NCI-H2196 (cell line): ENCODE data around the gene C11orf98.
"Not testable (repeated sequence)": the region's sequence is repeated elsewhere in the genome, so short reads cannot be mapped to it uniquely, and the experiment has no call there.

ENCODE experiments used
- DNase-seq: peaks from one replicate; lab custom pipeline; 2025; ENCODE audit not compliant: unreplicated experiment; lab: John Stamatoyannopoulos, UW

C11orf98 gene

DNA sequence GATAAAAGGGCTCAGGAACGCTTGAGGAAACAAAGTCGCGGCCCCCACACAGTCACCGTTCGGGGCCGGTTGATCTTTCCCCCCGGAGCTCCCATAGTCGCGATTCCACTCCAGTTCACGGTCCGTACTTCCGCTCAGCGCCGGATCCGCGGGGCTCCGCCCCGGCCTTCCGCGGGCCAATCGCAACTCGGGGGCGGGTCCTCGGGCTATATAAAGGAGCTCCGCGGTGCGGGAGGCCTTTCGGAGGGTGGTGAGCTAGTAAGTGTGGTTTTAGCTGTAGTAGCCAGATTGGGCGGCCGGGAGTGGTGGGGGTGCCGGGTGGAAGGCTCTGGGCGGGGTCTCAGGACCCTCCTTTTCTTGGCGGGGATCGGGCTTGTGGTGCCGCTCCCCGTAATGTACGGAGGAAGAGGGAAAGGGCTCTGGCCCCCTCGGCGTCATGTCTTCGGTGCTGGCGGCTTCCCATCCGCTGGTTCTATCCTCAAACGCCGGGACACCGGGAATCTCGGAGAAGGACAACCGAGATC, at the start of gene C11orf98, which contains the start of gene CSKMT:
C11orf98 (minus strand) TSS at position 136 of the 524 bp plus-strand sequence; CDS start at position 95, 41 bp downstream.
CSKMT (plus strand) TSS at position 238 of the 524 bp plus-strand sequence. CDS start 568 bp downstream, outside the sequence.
- DNase-seq = peak; percentile 94

DNA sequence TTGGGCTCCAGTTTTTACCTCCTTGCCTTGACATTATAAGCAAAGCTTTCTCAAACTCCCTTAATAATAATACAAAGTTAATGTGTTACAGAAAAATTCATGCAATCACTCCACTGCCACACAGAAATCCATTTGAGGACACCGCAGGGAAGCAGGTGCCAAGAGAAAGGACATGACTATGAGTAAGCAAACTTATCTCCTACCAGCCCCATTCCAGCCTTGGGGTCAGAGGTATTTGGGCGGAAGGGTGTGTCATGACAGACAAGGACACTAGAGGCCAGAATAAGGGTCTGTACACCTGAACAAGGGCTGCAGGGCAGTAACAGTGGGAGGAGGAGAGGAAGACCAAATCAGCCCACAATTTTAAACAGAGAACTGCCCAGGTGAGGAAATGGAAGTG, 48.3 kb upstream of the C11orf98 start:
- no peak for DNase-seq

DNA sequence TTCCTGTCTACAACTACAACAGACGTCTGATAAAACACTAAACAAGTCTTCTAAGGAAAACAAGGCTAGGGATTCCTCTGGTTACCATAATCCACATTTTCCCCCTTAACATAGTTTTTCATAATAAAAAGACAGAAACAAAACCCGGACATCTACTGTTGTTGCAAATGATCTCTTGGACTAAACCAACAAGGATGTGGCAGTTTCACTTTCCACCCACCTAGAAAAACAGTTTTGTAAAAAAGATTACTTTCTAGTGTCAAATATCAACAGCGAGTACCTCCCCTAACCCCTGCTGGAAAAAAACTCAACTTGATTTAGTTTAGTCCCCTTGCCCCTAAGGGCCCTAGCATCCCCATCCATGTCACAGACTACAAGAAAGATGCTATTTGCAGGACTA, 47.9 kb upstream of the C11orf98 start:
- DNase-seq = no peak

DNA sequence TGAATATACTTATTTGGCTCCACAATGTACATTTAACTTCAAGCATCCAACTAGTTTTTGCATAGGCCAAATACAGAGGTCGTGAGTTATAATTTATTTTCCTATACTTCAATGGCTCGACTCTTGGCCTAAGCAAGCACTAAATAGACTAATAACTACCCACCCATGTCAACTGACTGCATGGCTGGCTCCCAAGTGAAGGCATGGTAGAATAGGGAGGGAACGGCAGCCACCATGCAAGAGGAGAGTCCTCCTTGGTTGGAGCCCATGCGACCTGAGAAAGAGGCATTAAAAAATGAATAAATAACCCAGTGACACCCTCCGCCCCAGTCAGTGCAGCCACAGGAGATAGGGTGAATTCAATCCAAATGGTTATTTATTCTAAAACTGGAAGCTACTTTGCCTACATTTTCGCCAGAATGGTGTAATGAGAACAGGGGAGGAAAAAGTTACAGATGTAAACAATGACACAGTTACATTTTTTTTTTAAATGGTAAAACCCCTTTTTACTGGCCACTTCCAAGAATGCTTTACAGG, 47.3 kb upstream of the C11orf98 start:
- no peak for DNase-seq

DNA sequence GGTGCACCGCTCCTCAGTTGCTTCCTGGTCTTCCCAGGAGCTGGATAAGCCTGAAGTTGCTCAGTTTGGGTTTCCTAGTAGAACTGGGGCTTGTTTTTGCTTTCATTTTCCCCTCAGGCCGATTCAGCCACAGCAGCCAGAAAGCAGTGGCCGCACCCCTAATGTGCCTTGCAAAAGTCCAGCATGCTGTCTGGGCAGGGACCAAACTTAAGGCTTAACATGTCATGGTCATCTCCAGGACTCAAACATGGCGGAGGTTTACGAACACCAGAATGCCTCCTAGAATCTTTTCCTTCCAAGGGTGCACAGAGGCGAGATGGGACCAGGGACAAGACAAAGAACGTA, 45.0 kb upstream of the C11orf98 start:
- DNase-seq = peak; percentile 57

DNA sequence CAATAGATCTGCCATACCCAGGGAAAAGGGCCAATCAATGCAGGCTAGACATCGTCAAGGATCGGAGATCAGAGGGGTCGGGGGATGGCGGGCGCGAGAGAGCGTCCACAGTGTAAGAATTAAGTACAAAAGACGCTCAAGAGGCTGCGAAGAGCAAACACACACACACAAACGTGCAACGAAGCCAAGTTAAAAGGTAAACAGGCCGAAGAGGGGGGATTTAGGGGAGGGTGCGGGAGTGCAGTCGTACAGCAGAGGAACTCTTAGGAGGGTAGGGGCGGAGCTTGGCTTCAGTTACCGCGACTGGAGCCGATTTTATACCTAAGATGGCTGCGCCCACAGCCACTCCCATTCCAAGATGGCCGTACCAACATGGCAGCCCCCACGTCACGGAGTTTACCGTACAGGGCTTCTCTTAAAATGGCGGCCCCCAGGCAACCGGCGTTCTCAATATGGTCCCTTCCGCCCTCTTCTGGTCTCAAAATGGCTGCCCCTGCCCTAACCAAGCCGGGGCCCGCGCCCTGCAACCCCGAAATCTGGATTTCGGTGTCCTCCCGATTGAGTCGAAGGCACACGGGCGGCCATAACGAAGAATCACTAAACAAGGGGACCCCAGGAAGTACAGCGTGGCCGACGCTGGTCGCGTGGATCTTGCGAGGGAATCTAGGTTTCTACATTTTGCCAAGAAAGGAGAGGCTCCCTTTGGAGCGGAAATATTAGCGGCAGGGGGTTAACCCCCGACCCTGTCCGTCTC, 44.4 kb upstream of the C11orf98 start:
- peak; percentile 99 for DNase-seq

GRCh38 chr11:62708793-62709192, 43.8 kb upstream of the C11orf98 start:
- DNase-seq = no peak

DNA sequence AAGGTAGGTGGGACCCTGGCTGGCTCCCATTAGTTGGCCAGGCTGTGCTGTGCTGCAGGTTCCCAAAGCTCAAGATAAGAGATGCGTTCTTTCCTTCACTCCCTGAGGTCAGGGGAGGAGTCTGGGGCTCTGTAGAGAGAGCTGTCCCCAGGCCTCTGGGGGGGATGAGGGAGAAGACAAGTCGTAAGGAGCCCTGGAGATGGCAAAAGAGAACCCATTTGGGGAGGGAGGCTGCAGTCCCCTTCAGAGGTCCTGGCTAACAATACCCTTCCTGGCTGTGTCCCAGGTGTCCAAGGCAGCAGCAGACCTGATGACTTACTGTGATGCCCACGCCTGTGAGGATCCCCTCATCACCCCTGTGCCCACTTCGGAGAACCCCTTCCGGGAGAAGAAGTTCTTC, 43.4 kb upstream of the C11orf98 start:
- no peak for DNase-seq

- peak; percentile 19 for DNase-seq
Measured at GRCh38 chr11:62707277-62707861, 42.4 kb upstream of the C11orf98 start, which contains the start of the genes BSCL2 and GNG3. BSCL2 (minus strand) TSS chr11:62707424; CDS start chr11:62707195, 229 bp downstream. GNG3 (plus strand) TSS chr11:62707676; CDS start chr11:62708296, 620 bp downstream.

DNA sequence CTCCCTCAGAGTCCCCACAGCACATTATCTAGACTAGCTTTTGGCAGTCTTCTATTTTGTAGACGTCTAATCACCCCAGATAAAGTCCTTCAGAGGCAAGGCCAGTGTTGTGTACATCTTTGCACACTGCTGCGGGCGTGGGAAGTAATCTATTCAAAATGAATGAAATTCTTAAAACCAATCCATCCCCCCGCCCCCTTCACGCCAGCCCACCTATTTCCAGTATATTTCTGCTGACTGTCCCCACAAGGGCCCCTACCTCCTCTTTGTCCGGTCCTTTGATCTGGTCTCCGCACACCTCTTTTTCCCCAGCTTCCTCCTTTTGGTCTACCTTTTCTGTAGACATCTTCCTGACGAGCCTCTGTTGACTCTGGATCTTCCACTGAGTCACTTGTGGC, 41.8 kb upstream of the C11orf98 start:
- DNase-seq = no peak

DNA sequence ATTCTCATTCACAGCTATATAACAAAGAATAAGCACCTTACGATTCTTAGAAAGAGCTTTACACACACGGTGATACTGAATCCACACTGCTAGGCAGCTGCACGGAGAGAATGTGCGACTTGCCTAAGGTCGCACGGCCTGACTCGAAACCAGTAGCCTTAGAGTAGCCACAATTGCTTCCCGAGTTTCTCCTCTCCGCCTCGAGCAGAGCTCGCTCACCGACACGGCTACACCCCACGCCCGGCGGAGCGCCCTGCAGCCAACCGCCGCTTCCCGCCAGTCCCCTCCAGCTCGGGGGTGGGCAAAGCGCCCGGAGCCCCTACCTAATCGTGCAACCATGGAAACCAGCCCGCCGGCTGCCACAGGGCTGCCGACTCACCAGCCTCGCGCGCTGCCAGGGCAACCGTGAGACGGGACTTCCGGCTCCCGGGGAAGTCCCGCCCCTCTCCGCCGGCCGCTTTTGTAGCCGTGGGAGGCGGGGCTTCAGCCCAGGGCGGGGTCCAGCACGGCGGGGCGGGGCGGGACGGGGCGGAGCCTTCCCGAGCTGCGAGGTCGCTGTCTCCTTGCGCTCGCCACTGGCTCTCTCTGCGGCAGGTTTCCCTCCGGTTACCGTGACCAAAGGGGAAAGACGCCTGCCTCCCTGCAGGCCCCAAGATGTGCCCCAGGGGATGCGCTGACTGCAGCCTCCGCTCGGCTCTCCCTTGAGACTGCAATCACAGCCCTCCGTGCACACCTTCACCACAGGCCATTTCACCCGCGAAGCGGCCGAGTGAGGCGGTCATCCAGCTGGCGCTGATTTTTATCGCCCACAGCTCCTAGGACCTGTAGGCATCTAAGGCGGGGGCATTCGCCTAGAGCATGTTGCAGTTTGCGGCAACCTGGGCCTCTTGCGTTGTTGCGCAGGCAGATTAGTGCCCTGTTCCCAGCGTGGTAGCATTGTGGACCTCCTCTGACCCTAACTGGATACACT, 41.2 kb upstream of the C11orf98 start:
- peak; percentile 96 for DNase-seq

DNA sequence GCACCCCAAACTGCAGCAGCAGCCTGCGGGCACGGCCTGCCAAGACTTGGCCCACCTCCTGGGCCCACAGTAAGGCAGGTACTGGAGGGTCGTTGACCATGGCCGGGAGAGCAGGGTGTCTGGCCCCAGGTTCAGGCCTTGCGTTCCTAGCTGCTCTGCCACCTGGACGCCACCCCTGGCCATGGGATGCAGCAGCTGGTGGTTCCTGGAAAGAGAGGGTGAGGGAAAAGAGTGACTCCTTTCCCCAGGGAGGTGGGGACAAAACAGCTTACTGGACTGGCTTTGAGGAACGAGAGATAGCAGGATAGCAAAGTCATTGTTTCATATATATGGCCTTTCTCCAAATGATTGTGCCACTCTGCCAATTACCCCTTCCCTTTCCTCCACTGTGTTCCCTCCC, 40.4 kb upstream of the C11orf98 start:
- peak; percentile 45 for DNase-seq

DNA sequence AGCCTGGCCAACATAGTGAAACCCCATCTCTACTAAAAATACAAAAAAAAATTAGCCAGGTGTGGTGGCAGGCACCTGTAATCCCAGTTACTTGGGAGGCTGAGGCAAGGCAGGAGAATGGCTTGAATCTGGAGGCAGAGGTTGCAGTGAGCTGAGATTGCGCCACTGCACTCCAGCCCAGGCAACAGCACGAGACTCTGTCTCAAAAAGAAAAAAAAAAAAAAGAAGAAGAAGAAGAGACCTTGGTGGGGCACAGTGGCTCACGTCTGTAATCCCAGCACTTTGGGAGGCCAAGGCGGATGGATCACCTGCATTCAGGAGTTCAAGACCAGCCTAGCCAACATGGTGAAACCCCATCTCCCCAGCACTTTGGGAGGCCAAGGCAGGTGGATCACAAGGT, 38.9 kb upstream of the C11orf98 start:
- DNase-seq = not testable (repeated sequence)

DNA sequence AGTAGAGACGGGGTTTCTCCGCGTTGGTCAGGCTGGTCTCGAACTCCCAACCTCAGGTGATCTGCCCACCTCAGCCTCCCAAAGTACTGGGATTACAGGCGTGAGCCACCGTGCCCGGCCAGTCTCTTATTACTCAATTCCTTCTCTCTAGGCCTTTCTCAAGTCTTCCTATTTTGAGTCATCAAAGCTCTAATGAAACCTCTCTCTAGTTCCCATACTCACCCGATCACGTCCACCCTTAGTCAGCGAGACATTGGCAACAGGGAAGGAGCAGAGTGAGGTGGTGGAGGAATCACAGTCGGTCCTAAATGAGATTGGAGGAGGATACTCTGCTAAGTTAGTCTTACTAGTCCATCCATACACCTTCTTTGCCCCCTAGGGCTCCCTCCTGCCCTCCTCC, 37.2 kb upstream of the C11orf98 start:
- no peak for DNase-seq

DNA sequence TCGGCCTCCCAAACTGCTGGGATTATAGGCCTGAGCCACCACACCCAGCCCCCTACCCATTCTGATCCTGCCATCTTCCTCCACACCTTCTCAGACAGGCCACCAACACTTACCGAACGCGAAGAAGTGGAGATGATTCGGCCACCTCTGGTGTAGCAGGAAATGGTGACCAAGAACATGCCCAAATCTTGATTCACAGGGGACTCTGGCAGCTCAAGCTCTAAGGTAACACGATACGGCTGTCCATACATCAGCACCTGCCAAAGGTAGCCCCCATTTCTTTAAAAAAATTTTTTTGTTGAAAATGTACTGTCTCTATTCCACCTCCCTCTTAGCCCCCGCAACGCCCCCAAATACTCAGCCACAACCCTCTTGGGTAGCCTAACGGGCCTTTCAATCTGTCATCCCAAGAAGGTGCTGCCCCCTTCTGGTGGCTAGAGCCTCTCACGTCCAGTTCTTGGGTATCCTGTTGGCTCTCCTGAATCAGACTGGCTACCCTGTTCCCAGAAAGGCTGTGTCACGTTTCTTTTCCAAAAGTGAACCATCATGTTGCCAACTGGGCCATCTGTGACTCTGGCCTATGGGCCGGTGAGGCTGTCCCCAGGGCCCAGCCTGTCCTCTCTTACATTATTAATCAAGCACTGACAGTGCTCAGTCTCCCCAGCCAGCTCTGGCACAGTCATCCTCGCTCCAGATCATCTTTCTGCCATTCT, 29.6 kb upstream of the C11orf98 start:
- DNase-seq = peak; percentile 63

- DNase-seq = not testable (repeated sequence)
Measured at GRCh38 chr11:62693624-62694023, 28.6 kb upstream of the C11orf98 start.

GRCh38 chr11:62689421-62690183, 24.6 kb upstream of the C11orf98 start, which contains the start of gene LRRN4CL:
LRRN4CL (minus strand) TSS chr11:62689530; CDS start chr11:62688508, 1,022 bp downstream.
- no peak for DNase-seq

GRCh38 chr11:62688491-62688890, 23.5 kb upstream of the C11orf98 start:
- no peak for DNase-seq
